Measurements from ENCODE around the gene WRAP73.
"Not testable (repeated sequence)": the region's sequence is repeated elsewhere in the genome, so short reads cannot be mapped to it uniquely, and the experiment has no call there.

Gene WRAP73

DNA sequence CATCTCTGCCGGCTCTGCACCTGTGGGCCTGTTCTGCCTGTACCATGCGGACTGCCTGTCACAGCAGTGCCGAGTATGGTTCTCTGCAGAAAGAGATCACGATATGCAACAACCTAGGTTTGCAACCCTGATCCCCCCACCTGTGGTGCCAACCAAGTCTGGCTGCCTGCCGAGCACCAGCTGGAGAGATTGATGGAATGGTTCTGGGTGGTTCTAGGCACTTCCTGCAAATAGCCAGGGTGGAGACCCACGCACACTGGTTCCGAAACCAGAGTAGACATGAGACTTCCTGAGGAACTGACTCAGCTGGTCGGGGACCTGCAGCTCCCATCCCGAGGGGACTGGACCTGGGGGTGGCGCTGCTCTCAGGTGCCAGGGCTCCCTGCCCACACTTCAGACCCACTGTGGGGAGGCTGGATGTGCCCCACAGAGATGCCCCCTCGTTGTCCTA is 19.7 kb downstream of the WRAP73 start:
- DNase-seq (ENCODE audit: low read depth) = no peak

GRCh38 chr1:3629561-3630160 is 20.2 kb downstream of the WRAP73 start:
- no peak for DNase-seq (ENCODE audit: low read depth)

- no peak for DNase-seq (ENCODE audit: low read depth)
Measured at GRCh38 chr1:3628445-3628844, 21.5 kb downstream of the WRAP73 start.

- DNase-seq (ENCODE audit: low read depth) = no peak
Measured at GRCh38 chr1:3627515-3628253, 22.2 kb downstream of the WRAP73 start.

DNA sequence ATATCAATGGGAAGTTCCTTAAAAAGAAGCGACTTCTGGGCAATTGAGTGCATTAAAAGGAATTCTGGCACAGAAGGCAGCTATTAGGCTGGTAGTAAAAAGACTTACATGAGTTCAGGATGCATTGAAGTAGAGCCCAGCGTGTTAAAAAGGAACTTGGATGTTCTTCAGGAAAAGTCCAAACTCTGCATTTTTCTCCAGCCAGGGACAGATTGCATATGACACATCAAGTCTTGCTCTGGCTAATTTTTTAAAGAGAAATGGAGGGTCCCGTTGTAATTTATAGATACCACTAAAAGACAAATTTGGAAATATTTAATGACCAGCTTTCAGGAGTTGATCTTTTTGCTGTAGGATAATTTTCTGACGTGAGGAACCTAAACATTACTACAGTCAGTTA is 23.9 kb downstream of the WRAP73 start:
- DNase-seq (ENCODE audit: low read depth) = no peak

DNA sequence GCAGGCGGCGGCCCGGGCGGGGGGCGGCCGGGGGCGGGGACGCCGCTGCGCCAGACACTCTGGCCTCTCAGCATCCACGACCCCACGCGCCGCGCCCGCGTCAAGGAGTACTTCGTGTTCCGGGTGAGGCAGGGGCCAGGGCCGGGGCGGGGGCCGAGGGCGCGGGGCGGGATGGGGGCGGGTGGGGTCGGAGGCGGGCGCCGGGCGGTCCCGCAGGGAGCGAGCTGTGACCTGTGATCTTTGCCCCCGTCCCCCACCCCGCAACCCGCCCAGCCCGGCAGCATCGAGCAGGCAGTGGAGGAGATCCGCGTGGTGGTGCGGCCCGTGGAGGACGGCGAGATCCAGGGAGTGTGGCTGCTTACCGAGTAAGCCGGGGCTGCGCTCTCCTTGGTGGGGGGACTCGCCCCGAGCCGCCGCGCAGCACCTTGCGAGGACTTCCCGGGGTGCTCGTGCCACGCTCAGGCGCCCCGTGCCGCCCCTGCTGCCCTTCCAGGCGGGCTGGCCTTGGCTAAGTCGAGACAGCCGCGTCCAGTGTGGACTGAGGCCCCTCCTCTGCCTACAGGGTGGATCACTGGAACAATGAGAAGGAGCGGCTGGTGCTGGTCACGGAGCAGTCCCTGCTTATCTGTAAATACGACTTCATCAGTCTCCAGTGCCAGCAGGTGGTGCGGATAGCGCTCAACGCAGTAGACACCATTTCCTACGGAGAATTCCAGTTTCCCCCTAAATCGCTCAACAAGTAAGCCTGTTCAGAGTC is 24.6 kb downstream of the WRAP73 start:
- DNase-seq (ENCODE audit: low read depth) = no peak

DNA sequence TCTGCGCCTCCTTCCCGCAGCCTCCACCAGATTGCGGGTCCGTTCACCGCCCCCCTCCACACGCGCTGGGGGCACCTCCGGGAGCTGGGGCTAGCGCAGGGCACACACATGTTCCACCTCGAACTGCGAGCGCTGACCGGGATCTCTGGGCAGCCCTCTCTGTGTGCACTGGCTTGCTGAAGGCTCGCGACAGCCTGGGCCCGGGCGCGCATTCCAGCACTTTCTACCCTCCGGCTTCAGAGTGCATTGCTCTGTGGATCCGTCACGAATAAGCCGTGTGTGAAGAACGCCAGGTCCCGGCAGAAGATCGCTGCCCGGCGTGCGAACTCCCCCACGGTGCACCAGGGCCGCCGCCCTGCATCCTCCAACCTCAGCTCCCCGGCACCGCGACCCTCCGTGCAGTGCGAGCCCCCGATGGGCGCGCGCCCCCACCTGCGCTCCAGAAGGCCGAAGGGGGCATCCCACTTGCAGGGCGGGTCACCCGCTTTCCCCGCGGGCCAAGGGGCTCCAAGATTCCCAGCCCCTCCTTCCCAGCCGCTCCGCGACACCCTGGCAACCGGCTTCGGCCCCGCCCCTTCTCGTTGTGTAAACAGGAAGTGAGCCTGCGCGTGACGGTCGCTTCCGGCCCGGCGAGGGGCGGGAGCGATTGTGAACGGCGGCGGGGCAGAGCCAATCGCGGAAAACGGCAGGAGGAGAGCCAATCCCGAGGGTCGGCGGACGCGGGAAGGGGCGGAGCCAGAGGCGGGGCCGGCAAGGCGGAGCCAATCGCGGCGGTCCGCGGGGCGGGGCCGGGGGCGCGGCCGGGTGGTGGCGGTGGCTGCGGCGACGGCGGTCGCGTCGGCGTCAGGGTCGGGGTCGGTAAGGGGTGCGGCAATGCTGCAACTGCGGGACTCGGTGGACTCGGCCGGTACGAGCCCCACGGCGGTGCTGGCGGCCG is 25.4 kb downstream of the WRAP73 start, which contains the start of gene TPRG1L:
Gene TPRG1L (plus strand): TSS at position 816 of the 937 bp plus-strand sequence. CDS start 58 bp downstream, at position 874.
- peak; percentile 96 for DNase-seq (ENCODE audit: low read depth)

DNA sequence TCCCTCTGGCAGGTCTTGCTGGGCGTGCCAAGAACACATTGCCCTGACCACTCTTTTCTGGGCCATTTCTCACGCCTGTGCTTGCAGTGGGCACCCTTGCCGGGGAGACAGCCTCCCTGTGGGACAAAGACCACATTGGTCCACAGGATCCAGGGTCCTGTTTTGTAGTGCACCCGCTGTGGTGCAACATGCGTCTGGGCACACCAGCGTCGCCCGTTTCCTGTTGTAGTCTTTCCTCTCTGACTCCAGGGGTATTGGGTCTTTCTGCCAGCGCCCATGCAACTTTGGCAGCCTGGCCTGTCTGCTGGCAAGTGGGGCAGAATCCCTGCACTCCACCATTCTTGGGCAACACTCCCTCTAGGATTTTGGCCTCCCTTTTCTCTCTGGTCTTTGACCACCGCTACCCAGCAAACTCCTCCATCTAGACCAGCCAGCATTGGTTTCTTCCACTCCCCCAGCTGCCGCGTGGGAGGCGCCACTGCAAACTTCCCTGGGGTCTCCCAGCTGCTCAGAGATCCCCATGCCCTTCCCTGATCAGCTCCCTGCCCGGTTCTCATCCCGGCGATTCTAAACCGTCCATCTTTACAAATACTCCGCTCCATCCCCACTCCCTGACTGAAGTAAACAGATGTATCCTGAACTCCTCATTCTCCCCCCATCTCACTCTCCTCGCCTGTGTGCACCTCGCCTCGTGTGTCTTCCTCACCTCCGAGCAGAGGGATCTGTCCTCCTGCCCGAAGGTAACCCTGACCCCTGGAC is 26.3 kb downstream of the WRAP73 start:
- no peak for DNase-seq (ENCODE audit: low read depth)

GRCh38 chr1:3622102-3622501 is 27.8 kb downstream of the WRAP73 start:
- DNase-seq (ENCODE audit: low read depth) = not testable (repeated sequence)

DNA sequence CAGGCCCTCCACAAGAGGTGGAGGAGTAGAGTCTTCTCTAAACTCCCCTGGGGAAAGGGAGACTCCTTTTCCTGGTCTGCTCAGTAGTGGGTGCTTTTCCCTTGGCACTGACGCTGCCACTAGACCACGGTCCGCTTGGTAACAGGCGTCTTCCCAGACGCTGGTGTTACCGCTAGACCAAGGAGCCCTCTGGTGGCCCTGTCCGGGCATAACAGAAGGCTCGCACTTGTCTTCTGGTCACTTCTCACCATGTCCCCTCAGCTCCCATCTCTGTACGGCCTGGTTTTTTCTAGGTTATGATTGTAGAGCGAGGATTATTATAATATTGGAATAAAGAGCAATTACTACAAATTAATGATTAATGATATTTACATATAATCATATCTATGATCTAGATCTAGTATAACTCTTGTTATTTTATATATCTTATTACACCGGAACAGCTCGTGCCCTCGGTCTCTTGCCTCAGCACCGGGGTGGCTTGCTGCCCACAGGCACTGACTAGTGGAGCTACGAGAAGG is 28.7 kb downstream of the WRAP73 start:
- DNase-seq (ENCODE audit: low read depth) = not testable (repeated sequence)

GRCh38 chr1:3620708-3621107 is 29.2 kb downstream of the WRAP73 start:
- DNase-seq (ENCODE audit: low read depth) = no peak

GRCh38 chr1:3618881-3619671 is 30.8 kb downstream of the WRAP73 start:
- DNase-seq (ENCODE audit: low read depth) = peak; percentile 44

DNA sequence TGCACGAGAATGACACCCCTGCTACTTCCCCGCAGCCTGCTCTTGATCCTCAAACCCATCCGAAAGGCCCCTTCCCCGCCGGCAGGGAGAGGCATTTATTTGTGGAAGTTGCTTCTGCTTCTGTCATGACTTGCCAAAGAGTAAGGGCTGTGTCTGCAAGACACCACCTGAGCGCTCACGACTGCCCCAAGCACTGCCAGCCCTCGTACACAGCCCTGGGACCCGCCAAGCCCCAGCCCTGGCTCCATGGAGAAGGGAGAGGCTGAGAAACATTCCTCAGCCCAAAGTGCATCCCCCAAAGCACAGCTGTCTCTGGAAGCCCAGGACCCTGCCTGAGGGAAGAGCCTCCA is 31.4 kb downstream of the WRAP73 start:
- DNase-seq (ENCODE audit: low read depth) = no peak

GRCh38 chr1:3617806-3618345 is 32.0 kb downstream of the WRAP73 start:
- no peak for DNase-seq (ENCODE audit: low read depth)

DNA sequence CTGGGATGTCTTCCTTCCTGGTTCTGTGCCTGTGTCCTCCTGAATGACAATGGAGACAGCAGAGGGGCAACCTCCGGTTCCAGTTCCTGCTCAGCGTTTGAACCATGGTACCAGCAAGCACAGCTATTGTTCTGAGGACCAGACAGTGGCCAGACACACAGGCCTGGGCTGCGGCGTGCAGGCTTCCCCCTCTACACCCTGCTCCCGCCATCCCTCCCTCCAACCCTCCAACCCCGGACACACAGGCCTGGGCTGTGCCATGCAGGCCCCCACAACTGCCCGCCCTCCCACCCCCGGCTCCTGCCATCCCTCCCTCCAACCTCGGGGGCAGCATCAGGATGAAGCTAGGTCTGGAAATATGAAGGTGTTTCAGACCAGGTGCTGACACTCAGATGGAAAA is 33.0 kb downstream of the WRAP73 start:
- DNase-seq (ENCODE audit: low read depth) = no peak

DNA sequence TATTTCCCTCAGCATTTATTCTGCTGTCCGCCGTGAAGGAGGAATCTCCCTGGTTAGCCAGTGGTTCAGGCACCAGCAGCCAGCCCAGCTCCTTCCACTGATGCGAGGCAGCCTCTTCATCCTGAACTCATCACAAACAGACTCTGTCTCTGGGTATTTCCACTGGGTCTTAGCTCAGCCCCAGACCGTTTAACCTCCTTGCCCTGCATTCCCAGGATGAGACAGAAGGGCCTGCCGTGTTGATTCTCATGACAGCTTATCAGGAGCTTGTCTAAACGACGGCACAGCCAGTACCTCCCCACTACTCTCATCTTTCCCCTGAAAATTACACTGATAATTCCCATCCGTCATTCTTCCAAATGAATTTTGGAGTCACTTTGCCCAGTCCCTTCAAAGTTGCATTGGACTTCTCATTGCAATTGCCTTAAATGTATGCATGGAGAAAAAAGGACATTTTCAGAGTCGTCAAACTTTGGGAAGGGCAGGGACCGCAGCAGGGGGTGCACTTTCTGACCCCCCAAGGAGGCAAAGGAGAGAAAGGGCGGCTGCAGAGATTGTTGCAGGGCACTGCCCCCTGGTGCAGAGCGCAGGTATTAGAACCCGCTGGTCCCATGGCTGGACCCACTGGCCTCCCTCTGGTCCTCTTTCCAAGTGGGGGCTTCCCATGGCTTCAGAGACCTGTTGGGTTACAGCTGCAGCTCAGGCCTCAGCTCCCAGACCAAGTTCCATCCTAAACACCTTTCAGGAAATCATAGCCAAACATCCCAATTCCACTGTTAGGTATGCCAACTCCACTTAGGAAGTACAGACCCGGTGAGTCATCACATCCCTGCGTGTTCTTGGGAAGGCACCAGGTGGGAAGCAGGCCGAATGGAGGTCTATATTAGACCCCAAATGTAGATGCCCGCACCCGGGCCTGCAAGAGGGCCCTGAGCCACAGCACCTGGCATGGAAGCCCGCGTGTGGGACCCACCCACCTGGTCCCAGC is 34.9 kb downstream of the WRAP73 start:
- no peak for DNase-seq (ENCODE audit: low read depth)

DNA sequence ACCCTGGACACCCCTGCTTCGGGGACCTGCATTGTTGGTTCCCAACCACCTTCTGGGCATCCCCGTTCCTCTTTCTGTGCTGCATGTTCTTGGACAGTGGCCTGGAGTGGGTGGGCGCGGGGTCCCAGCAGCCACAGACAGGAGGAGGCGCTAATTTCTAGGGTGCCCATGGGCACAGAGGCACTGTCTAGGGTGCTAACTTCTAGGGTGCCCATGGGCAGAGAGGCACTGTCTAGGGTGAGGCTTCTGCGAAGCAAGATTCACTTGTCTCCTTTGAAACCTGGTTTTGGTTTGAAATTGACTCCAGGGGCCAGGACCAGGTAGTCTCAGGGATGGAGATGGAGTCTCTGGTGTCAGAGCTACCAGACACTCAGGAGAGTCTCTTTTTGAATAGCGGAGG is 37.8 kb downstream of the WRAP73 start:
- DNase-seq (ENCODE audit: low read depth) = no peak
